Progenitor cell of endocrine pancreas (in vitro differentiated cells): Measurements from ENCODE around the gene FAM131A. TPM values are rescaled to one million over a fixed set of nuclear protein-coding genes. Genes with fewer than 3 reads are reported as not detected.

Source experiments
- DNase-seq: peaks from one replicate; pipeline ENCODE4 v3.0.0; 2021; ENCODE audit warnings: low spot score; ENCODE audit not compliant: unreplicated experiment
- H3K27ac Mint-ChIP-seq: 2 replicates; pipeline ENCODE4 v1.8.0; 2021; ENCODE audit warnings: mild to moderate bottlenecking, moderate library complexity, mixed read lengths
- H3K27me3 Mint-ChIP-seq: 2 replicates; pipeline ENCODE4 v1.8.0; 2021; ENCODE audit warnings: mixed read lengths
- H3K36me3 Mint-ChIP-seq: 2 replicates; pipeline ENCODE4 v1.8.0; 2022; ENCODE audit warnings: mixed read lengths; ENCODE audit not compliant: insufficient read depth
- H3K4me1 Mint-ChIP-seq: 2 replicates; pipeline ENCODE4 v1.8.0; 2021; ENCODE audit warnings: low read depth, mixed read lengths
- H3K4me3 Mint-ChIP-seq: 2 replicates; pipeline ENCODE4 v1.8.0; 2021; ENCODE audit warnings: low read depth, mild to moderate bottlenecking, moderate library complexity, mixed read lengths
- H3K9me3 Mint-ChIP-seq: 2 replicates; pipeline ENCODE4 v1.8.0; 2021; ENCODE audit warnings: low read depth, mixed read lengths
- total RNA-seq: library from RNA; stranded (reverse); gene quantifications from 2 replicates; pipeline ENCODE4 v1.2.1, GENCODE V29; 2021
- TF ChIP-seq, protein P1 (sequence below): fragments of 200-600 bp; sonication (generic); IDR thresholded peaks from one replicate; pipeline ENCODE4 v1.5.0; 2021; ENCODE audit warnings: antibody characterized with exemption, mild to moderate bottlenecking; ENCODE audit not compliant: unreplicated experiment

The FAM131A gene
- total RNA-seq, 1 donor from 2014 or later: 15.4 TPM

DNA sequence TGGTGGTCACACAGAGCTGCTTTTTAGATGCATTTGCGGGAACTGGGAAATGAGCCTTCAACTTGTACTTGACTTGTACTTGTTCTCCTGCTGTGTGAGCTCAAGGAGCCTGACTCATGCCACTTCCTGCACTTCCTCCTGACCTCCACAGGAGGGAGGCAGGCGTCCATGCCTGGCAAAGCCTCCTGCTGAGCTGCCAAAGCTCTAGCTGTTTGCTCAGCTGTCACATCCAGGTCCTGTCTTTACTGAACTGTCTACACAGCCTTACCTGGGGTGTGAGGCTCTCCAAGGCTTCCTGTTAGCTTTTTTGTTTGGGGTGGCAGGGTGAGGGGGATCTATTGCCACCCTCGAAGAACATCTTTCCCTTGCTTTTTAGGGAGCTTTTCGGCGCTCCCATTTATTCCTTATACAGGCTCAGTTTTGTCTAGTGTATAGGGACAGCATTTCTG is 34.2 kb downstream of the FAM131A start:
- DNase-seq: peak; percentile 63
- peaks cover 7% of the 10 kb centered on the region for H3K4me1 Mint-ChIP-seq
- H3K36me3 Mint-ChIP-seq: peaks cover 24% of the 10 kb centered on the region
- H3K27ac Mint-ChIP-seq: no peak overlapping the region
- no peaks in the 10 kb centered on the region for H3K9me3 Mint-ChIP-seq
- H3K27me3 Mint-ChIP-seq: peaks cover 3% of the 10 kb centered on the region
- TF ChIP-seq, protein P1, sequence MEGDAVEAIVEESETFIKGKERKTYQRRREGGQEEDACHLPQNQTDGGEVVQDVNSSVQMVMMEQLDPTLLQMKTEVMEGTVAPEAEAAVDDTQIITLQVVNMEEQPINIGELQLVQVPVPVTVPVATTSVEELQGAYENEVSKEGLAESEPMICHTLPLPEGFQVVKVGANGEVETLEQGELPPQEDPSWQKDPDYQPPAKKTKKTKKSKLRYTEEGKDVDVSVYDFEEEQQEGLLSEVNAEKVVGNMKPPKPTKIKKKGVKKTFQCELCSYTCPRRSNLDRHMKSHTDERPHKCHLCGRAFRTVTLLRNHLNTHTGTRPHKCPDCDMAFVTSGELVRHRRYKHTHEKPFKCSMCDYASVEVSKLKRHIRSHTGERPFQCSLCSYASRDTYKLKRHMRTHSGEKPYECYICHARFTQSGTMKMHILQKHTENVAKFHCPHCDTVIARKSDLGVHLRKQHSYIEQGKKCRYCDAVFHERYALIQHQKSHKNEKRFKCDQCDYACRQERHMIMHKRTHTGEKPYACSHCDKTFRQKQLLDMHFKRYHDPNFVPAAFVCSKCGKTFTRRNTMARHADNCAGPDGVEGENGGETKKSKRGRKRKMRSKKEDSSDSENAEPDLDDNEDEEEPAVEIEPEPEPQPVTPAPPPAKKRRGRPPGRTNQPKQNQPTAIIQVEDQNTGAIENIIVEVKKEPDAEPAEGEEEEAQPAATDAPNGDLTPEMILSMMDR: peak; percentile 98
- H3K4me3 Mint-ChIP-seq: no peak overlapping the region

DNA sequence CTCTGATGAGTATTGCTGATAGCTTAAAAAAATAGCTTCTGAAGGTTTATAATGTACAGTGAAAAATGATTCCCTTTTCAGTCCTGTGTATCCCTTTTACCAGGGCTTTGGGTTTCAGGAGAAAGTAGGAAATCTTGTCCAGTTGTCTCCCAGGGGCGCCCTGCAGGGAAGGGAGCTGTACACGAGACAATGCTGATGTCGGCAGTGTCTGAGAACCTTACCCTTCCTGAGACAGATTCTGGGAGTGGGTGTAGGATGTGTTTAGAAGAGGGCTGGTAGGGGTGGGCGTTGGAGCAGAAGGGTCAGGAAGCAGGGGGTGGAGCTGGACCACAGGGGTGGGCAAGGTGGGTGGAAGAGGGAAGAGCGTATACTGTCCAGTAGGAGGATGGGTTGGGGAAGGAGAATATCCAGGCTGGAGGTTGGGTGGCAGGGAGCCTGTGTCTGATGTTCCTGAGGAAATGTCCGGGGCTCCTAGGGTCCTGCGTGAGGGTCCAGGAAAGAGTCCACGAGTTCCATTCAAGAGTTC is 35.0 kb downstream of the FAM131A start:
- TF ChIP-seq, protein P1: no peak
- Mint-ChIP-seq H3K27me3 (peaks cover 3% of the 10 kb centered on the region), H3K27ac (no peak overlapping the region), H3K4me1 (peaks cover 9% of the 10 kb centered on the region), H3K4me3 (no peak overlapping the region), H3K36me3 (peaks cover 19% of the 10 kb centered on the region), H3K9me3 (no peaks in the 10 kb centered on the region)
- DNase-seq: no peak

DNA sequence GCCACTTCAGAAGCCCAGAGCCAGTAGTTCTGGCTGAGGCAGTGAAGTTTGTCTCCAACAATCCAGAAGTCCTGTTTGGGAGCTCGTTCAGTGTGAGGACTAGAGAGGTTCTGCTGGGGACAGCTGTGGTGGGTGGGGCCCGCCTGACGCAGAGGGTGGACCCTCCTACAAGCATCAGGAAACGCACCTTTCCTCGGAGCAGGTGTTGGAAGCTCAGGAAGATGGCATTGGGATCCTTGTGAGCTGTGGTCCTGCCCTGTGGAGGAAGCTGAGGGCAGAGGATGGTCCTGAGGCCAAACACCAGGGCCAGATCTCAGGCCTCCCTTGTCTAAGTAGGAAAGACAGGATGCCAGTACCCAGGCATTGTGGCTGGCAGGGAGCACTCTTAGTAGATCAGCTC is 35.5 kb downstream of the FAM131A start:
- no peak for DNase-seq
- peaks cover 15% of the 10 kb centered on the region for H3K36me3 Mint-ChIP-seq
- TF ChIP-seq, protein P1: no peak
- H3K27me3 Mint-ChIP-seq: peaks cover 3% of the 10 kb centered on the region
- no peak overlapping the region for H3K4me3 Mint-ChIP-seq
- no peaks in the 10 kb centered on the region for H3K9me3 Mint-ChIP-seq
- peaks cover 15% of the 10 kb centered on the region for H3K4me1 Mint-ChIP-seq
- no peak overlapping the region for H3K27ac Mint-ChIP-seq

DNA sequence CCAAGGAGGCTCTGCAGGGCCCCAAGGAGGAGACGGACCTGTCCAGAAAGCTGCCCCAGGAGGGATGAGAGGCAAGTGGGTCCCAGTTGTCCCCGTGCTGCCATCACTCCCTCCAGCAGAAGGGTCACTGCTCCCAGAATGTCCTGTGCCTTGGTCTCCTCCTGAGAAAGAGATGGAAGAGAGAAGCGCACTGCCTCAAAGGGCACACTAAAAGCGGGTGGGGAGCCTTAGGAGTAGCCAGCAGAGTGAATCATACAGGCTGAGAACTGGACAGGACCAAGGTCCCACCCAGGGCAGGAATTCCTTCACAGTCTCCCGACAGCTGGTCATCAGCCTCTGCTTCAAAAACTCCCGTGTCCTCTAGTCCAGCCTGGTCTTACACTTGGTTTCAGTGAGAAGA is 36.0 kb downstream of the FAM131A start:
- Mint-ChIP-seq H3K27me3 (peaks cover 3% of the 10 kb centered on the region), H3K4me1 (peaks cover 20% of the 10 kb centered on the region), H3K4me3 (no peak overlapping the region), H3K9me3 (no peaks in the 10 kb centered on the region), H3K27ac (no peak overlapping the region), H3K36me3 (peaks cover 13% of the 10 kb centered on the region)
- no peak for DNase-seq
- TF ChIP-seq, protein P1: no peak

DNA sequence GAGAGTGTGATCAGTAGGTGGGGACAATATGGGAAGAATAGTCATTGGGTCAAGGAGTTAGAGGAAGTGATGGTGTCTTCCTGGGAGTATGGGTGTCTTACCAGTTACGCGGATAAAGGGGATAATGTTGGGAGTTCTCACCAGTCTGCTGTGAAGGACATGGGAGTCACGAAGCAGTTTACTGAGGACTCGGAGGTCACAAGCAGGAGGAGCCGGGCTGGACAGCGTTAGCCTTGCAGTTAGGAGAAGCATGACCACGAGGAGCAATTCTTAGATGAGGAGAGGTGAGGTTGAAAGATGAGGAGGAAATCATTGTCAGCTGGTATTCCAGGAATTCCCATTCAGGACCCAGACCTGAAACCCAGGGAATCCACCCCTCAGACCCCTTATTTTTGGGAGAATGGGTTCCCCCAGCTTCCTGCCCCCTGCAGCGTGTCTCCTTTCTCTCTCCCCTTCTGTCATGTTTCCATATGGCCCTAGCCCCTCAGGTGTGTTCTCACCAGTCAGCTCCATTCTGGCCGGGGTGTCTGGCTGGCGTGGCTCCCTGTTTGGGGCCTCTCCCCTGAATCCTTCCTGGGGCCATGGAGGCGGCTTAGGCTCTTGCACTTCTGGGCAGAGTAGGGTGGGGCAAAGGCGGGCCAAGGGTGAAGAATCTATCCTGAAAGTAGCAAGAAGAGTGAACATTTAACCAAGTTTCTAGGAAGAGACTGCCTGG is 38.5 kb downstream of the FAM131A start:
- TF ChIP-seq, protein P1: no peak
- Mint-ChIP-seq H3K36me3 (peaks cover 10% of the 10 kb centered on the region), H3K4me3 (no peak overlapping the region), H3K9me3 (no peaks in the 10 kb centered on the region), H3K27ac (no peak overlapping the region), H3K27me3 (peaks cover 9% of the 10 kb centered on the region), H3K4me1 (peaks cover 27% of the 10 kb centered on the region)
- DNase-seq: no peak
